IMR-90 (cell line): Measurements from ENCODE around the gene CAMTA1. TPM values are rescaled to one million over a fixed set of nuclear protein-coding genes. Genes with fewer than 3 reads are reported as not detected.

Experiments
- ATAC-seq: fragments of 200-7000 bp; cut with Tn5 transposase; 2 replicates; pipeline ENCODE4 v1.9.1; 2020; ENCODE audit warnings: low read depth, mild to moderate bottlenecking, moderate library complexity
- BruUV-seq: library from RNA; stranded (reverse); fragments of 400-500 nt; replicated peaks from 2 replicates; lab custom pipeline; 2021; lab: Mats Ljungman, UMichigan
- CTCF ChIA-PET: fragments of 300-600 bp; formaldehyde crosslinking; extraction: SDS; loops from one replicate; lab custom pipeline; 2021; ENCODE audit warnings: antibody characterized with exemption; lab: Yijun Ruan, JAX
- POLR2A ChIA-PET: fragments of 300-600 bp; sonication (Branson Sonifier 250); formaldehyde crosslinking; loops from one replicate; lab custom pipeline; 2022; ENCODE audit warnings: antibody characterized with exemption; ENCODE audit not compliant: unreplicated experiment; lab: Charles Lee
- DNase-seq: peaks from one replicate; pipeline ENCODE4 v3.0.0; 2013
- H2AFZ ChIP-seq: replicated peaks from 2 replicates; pipeline ENCODE3; 2013; ENCODE audit warnings: low read length, mild to moderate bottlenecking; ENCODE audit not compliant: poor library complexity
- H2AK5ac ChIP-seq: 2 replicates; pipeline ENCODE4 v1.6.1; 2013; ENCODE audit warnings: low read depth, low read length, inconsistent platforms
- H2AK9ac ChIP-seq: replicated peaks from 2 replicates; pipeline ENCODE3; 2013; ENCODE audit warnings: mild to moderate bottlenecking, low read depth, low read length, moderate library complexity; ENCODE audit not compliant: poor library complexity
- H2BK120ac ChIP-seq: 2 replicates; pipeline ENCODE4 v1.6.1; 2013; ENCODE audit warnings: low read depth, low read length, inconsistent platforms
- H2BK15ac ChIP-seq: 3 replicates; pipeline ENCODE4 v1.6.1; 2013; ENCODE audit warnings: low read depth, low read length, inconsistent platforms
- H2BK20ac ChIP-seq: 2 replicates; pipeline ENCODE4 v1.6.1; 2013; ENCODE audit warnings: low read depth, mild to moderate bottlenecking, inconsistent platforms, low read length, moderate library complexity
- H2BK5ac ChIP-seq: 2 replicates; pipeline ENCODE4 v1.6.1; 2013; ENCODE audit warnings: mild to moderate bottlenecking, low read depth, low read length, inconsistent platforms; ENCODE audit not compliant: poor library complexity, severe bottlenecking
- H3K14ac ChIP-seq: replicated peaks from 2 replicates; pipeline ENCODE4 v1.6.1; 2013; ENCODE audit warnings: low read depth, low read length, inconsistent platforms
- H3K18ac ChIP-seq: 2 replicates; pipeline ENCODE4 v1.6.1; 2013; ENCODE audit warnings: low read depth, low read length, control low read depth
- H3K23ac ChIP-seq: 2 replicates; pipeline ENCODE4 v1.6.1; 2013; ENCODE audit warnings: low read depth, low read length, inconsistent platforms
- H3K27ac ChIP-seq: 2 replicates; pipeline ENCODE4 v1.5.1; 2013; ENCODE audit warnings: mild to moderate bottlenecking, control low read depth, low read length; ENCODE audit not compliant: insufficient read depth
- H3K27me3 ChIP-seq: 2 replicates; pipeline ENCODE4 v1.6.1; 2013; ENCODE audit warnings: low read length; ENCODE audit not compliant: control insufficient read depth, insufficient read depth
- H3K36me3 ChIP-seq: 2 replicates; pipeline ENCODE4 v1.6.1; 2013; ENCODE audit warnings: low read length, mixed read lengths; ENCODE audit not compliant: control insufficient read depth, insufficient read depth
- H3K4ac ChIP-seq: 2 replicates; pipeline ENCODE4 v1.6.1; 2013; ENCODE audit warnings: low read depth, low read length, inconsistent platforms
- H3K4me1 ChIP-seq: 2 replicates; pipeline ENCODE4 v1.6.1; 2013; ENCODE audit warnings: low read length, mixed read lengths; ENCODE audit not compliant: control insufficient read depth, insufficient read depth
- H3K4me2 ChIP-seq: 2 replicates; pipeline ENCODE4 v1.6.1; 2013; ENCODE audit warnings: low read depth, mild to moderate bottlenecking, control low read depth, low read length, moderate library complexity
- H3K4me3 ChIP-seq: 2 replicates; pipeline ENCODE4 v1.5.1; 2013; ENCODE audit warnings: low read depth, mild to moderate bottlenecking, control low read depth, low read length, moderate library complexity; ENCODE audit not compliant: insufficient read depth
- H3K56ac ChIP-seq: 2 replicates; pipeline ENCODE4 v1.6.1; 2013; ENCODE audit warnings: low read length, inconsistent platforms; ENCODE audit not compliant: insufficient read depth; ENCODE audit errors: extremely low read depth
- H3K79me1 ChIP-seq, 2 experiments: 2 replicates each; pipeline ENCODE4 v1.6.1; 2013; ENCODE audit warnings: low read length in 2 of 2, inconsistent platforms in 1 of 2, low read depth in 1 of 2
- H3K9ac ChIP-seq: 2 replicates; pipeline ENCODE4 v1.6.1; 2013; ENCODE audit warnings: low read depth, low read length, control low read depth
- H3K9me1 ChIP-seq: 2 replicates; pipeline ENCODE4 v1.6.1; 2013; ENCODE audit warnings: low read length, inconsistent platforms; ENCODE audit not compliant: insufficient read depth
- H3K9me3 ChIP-seq: 2 replicates; pipeline ENCODE4 v1.6.1; 2013; ENCODE audit warnings: low read length; ENCODE audit not compliant: control insufficient read depth, insufficient read depth
- H4K20me1 ChIP-seq: 2 replicates; pipeline ENCODE4 v1.6.1; 2013; ENCODE audit warnings: low read length, inconsistent platforms; ENCODE audit not compliant: insufficient read depth
- H4K5ac ChIP-seq: 2 replicates; pipeline ENCODE4 v1.6.1; 2013; ENCODE audit warnings: mild to moderate bottlenecking, low read depth, low read length, control low read depth
- H4K8ac ChIP-seq, 2 experiments: 2 replicates each; pipeline ENCODE4 v1.6.1; 2013; ENCODE audit warnings: low read depth in 2 of 2, low read length in 2 of 2, control low read depth in 1 of 2, inconsistent platforms in 1 of 2
- H4K91ac ChIP-seq: 2 replicates; pipeline ENCODE4 v1.6.1; 2013; ENCODE audit warnings: low read depth, low read length, inconsistent platforms; ENCODE audit not compliant: insufficient read depth
- SMC3 ChIP-seq: fragments of 150-350 bp; IDR thresholded peaks from 2 replicates; pipeline ENCODE4 v1.6.1; 2016; ENCODE audit warnings: low read depth, mild to moderate bottlenecking, antibody characterized with exemption, low read length, moderate library complexity
- WGBS, 2 experiments: methylation state at CpG; one replicate each; pipeline versions ENCODE4 v1.1.5 to v1.1.7; 2013; ENCODE audit warnings: missing lambda C conversion rate in 2 of 2; ENCODE audit not compliant: insufficient read length in 1 of 2; ENCODE audit errors: extremely low coverage in 2 of 2; 5-methylcytosine and 5-hydroxymethylcytosine counted together
- dilution Hi-C: fragments of 300-500 bp; cut with HindIII; formaldehyde crosslinking; loops from one replicate; pipeline ENCODE4 v1.14.3; 2018; ENCODE audit warnings: low sequenced_read_pairs; ENCODE audit not compliant: unreplicated experiment
- in situ Hi-C: fragments of 300-500 bp; cut with MboI; formaldehyde crosslinking; loops from 3 replicates; pipeline ENCODE4 v1.14.3; 2019; ENCODE audit warnings: low sequenced_read_pairs, inconsistent platforms, mixed read lengths
- intact Hi-C: fragments of 100-400 bp; cut with micrococcal nuclease; formaldehyde crosslinking; loops from 2 replicates; pipeline ENCODE4 v1.10.0; 2022
- polyA plus RNA-seq, 3 experiments: library from polyadenylated mRNA; depleted of rRNA; stranded (reverse); fragments of >200 nt; gene quantifications; 2 replicates each; pipeline ENCODE4 v1.2.3, GENCODE V29; 2012; ENCODE audit warnings: low replicate concordance in 1 of 3
- total RNA-seq: library from RNA; depleted of rRNA; stranded (reverse); fragments of >200 nt; gene quantifications from 2 replicates; pipeline ENCODE4 v1.2.3, GENCODE V29; 2012

Gene CAMTA1
- total and polyA plus RNA-seq, 2 of the 4 experiments (the other 2 are of a cell fraction), result 35.5 to 74.3 TPM

DNA sequence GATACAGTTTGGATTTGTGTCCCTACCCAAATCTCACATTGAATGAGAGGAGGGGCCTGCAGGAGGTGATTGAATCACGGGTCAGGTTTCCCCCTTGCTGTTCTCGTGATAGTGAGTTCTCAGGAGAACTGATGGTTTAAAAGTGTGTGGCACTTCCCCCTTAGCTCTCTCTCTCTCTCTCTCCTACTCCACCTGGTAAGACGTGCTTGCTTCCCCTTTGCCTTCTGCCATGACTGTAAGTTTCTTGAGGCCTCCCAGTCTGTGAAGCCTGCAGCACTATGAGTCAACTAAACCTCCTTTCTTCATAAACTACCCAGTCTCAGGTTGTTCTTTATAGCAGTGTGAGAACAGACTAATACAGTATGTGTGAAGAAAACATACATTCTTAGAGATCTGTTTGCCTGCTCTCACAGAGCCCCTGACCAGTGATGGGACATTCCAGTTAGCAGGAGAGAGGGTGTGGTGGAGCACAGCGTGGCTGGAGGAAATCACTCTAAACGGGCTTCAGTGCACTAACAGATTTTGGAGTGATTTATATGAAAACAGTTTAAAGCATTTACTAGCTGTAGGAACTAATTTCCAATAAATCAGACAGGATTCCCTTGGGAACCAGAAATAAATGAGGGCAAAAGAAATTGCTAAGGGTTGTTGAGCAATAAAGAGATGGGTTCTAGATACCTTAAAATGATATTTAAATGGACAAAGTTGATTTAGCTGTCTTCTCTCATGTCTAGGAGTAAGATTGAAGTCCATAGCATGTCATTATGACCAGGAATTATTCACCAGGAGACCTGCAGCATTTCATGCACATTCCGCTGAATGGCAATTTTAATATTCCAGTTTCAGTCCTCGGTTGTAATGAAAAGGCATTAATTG is 411.0 kb downstream of the CAMTA1 start:
- Histone ChIP-seq H4K5ac (no peak overlapping the region), H4K91ac (no peak overlapping the region), H2BK120ac (no peak overlapping the region), H2BK20ac (no peak overlapping the region), H4K8ac (no peak overlapping the region), H3K79me1 (no peaks in the 10 kb centered on the region), H3K9me3 (no peaks in the 10 kb centered on the region), H3K36me3 (no peaks in the 10 kb centered on the region), H3K4me1 (no peaks in the 10 kb centered on the region), H4K20me1 (no peaks in the 10 kb centered on the region), H2BK5ac (no peak overlapping the region), H3K23ac (no peak overlapping the region), H3K56ac (no peak overlapping the region), H3K4ac (no peak overlapping the region), H3K27ac (no peak overlapping the region), H2AFZ (no peak overlapping the region), H3K27me3 (peaks cover 1% of the 10 kb centered on the region; the same call in 1 of the 2 replicates), H3K4me2 (no peak overlapping the region), H3K18ac (no peak overlapping the region), H3K4me3 (no peak overlapping the region), H3K9me1 (no peaks in the 10 kb centered on the region; the same call in 1 of the 2 replicates), H3K9ac (no peak overlapping the region), H2BK15ac (no peak overlapping the region), H2AK5ac (no peak overlapping the region), H3K14ac (no peak overlapping the region), H2AK9ac (no peak overlapping the region)
- in situ Hi-C loops, result no loop called here
- ATAC-seq, result no peak
- TF ChIP-seq SMC3, result no peak
- dilution Hi-C loops, result no loop called here
- BruUV-seq, result no TSS peak
- CTCF ChIA-PET, result interaction anchor here (0.8 kb wide), 1 partner anchor 11 kb away, joined by 3 read pairs; no protein-coding TSS in a partner anchor
- intact Hi-C loops, result no loop called here
- DNase-seq, result no peak
- POLR2A ChIA-PET, result no interaction called here
- WGBS, 2 experiments, result 86% methylated on average over 1 of the region's 7 CpGs; no CpG with 5 or more reads in 1 of the 2 experiments
